ENCODE data around the gene C16orf92.
"Not testable (repeated sequence)": the region's sequence is repeated elsewhere in the genome, so short reads cannot be mapped to it uniquely, and the experiment has no call there.

C16orf92 gene

DNA sequence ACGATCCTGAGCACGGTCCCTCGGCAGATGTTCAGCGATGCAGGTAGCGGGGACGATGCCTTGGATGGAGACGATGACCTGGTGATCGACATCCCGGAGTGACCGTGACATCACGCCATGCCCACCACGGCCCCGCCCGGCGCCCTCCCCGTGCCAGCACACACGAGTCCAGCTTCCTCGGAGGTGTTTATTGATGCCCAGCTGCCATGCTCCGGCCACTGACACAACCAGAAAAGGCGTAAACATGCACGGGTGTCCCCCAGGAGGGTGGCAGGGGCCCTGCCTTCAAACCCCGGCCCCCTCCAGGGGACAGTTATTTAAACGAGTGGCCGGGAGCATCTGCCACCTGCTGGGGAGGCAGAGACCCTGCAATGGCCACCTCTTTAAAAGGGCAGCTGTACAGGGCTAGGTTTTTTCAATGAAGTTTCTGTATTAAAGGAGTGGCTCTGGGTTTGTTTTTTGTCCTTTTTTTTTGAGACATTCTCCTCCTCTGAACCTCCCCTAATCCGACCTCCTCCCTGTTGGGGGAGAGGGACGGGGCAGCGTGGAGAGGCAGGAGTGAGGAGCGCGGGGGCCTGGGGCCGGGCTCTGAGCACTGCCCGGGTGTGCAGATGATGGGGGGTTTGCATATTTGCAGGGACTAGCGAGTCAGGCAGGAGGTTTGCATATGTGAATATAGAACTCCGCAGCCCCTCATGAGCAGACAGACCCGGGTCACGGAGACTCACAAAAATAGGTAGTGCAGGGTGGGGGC lies 17.5 kb upstream of the C16orf92 start:
- DNase-seq = no peak

DNA sequence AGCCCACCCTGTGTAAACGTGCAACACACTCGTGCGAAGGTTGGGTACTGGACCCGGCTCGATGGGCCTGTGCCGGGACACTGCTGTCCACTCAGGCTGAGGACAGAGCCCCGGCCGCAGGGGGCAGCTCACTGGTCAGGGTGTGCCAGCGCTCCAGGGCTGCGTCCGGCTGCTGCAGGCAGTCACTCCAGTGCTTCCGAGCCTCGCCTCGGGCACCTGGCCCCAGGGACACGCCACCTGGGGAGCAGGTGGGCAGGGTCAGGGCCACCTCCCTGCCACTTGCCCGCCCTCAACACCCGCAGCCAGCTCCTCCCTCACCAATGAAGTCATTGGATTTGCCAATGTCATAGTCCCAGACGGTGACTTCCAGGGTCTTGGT lies 16.9 kb upstream of the C16orf92 start:
- DNase-seq = no peak

- no peak for DNase-seq
Observed at GRCh38 chr16:30006659-30007377, 16.2 kb upstream of the C16orf92 start.

DNA sequence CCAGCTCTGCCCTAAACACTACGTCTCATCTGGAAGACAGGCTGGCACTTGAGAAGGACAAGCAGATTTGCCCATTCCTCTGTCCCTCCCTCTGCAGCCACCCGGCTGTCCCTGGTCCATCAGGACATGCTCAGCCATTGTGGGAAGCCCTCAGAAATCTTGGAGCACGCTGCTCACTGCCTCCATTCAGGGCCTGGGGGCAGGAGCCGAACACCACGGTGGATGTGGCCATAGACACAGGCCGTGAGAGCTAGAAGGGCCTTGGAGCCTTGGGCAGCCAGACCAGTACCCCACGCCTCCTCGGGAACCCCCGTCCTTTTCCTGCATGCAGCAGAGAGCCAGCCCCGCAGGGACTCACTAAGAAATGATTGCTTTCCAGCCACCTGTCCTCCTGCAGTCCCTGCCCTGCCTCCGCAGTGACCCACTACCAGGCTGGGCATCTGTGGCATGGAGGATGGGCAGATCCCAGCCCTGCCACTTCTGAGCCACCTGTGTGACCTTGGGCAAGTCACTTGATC lies 15.6 kb upstream of the C16orf92 start:
- no peak for DNase-seq

- DNase-seq = no peak
Observed at GRCh38 chr16:30009085-30009862, 13.7 kb upstream of the C16orf92 start.

- DNase-seq = no peak
Observed at GRCh38 chr16:30009990-30010843, 12.8 kb upstream of the C16orf92 start.

DNA sequence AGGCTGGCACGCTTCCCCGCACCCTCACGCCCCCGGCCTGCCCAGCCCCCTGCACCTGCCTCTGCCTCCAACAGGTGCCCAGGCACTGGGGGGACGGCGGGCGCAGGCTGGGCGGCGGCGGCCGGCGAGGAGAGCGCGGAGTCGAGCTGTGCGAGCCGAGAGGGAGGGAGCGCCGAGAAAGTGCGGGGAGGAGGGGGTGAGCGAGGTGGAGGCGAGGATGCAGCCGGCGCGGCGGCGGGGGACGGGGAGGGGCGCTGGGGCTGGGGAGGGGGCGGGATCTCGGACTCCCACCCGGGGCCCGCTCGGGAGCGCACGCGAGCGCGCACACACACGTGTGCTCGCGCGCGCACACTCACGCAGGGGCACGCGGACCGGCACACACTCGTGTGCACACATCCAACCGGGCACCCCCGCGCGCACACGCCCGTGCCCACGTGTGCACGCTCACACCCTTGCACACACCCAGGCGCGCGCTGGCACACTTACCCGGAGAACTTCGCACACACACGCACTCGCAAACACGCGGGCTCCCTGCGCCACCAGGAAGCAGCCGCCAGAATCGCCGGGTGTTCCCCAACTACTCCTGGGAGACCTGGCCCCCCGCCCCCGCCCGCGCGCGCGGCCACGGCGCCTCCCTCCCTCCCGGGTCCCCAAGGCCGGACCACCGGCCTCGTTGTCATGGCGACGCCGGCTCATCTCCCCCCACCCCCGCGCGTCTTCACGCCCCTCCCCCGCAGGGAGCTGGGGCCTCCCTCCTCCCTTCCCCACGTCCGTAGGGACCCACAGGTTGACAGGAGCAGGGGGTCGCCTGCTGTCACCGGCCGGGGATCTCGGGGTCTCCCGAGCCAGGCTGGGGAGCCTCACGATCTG lies 11.9 kb upstream of the C16orf92 start, which contains the start of gene DOC2A:
DOC2A (minus strand) TSS at position 184 of the 870 bp plus-strand sequence. CDS start 805 bp downstream, outside the sequence.
- no peak for DNase-seq

DNA sequence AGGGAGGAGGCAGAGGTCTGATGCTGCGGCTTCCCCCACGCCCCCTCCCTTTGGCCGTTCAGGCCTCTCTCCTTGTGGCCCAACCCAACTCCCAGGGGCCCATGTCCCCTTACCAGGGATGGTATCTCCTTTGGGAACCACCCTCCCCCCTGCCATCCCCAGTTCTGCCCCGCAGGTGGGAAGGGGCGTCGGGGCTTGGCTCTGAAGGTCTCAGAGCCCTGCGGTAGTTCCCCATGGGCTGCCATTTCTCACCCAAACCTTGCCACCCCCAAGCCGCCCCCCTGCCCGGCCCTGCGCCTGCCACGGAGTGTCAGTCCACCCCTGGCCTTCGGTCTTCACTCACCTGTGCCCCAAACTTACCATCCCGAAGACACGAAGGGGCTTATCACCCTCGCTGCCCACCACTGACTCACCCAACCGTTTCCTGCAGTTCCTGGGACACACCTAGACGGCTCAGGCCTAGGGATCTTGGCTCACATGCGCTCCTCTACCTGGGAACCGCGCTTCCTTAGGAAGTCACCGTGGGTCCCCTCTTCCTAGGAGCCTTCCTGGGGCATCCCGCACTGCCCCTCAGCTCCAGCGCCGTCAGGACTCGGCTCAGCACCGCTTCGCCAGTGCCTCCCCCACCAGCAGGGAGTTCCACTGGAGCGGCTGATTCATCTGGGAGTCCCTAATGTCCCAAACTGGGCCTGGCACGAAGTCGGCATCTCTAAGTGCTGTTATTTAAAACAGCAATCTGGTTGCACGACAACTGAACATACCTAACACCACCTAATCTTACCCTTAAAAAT lies 11.1 kb upstream of the C16orf92 start:
- no peak for DNase-seq

DNA sequence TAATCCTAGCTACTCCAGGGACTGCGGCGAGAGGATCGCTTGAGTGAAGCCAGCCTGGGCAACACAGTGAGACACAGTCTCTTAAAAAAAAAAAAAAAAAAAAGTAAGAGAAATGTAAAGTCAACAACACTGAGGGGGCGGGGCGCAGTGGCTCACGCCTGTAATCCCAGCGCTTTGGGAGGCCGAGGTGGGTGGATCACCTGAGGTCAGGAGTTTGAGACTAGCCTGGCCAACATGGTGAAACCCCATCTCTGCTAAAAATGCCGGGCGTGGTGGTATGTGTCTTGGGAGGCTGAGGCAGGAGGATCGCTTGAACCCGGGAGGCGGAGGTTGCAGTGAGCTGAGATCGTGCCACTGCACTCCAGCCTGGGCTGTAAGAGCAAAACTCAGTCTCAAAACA lies 10.4 kb upstream of the C16orf92 start:
- not testable (repeated sequence) for DNase-seq

GRCh38 chr16:30015450-30015849 lies 7.5 kb upstream of the C16orf92 start:
- not testable (repeated sequence) for DNase-seq

- DNase-seq = no peak
Observed at GRCh38 chr16:30016555-30017276, 6.3 kb upstream of the C16orf92 start.

GRCh38 chr16:30017277-30017656 lies 5.7 kb upstream of the C16orf92 start:
- DNase-seq = no peak

GRCh38 chr16:30017937-30018336 lies 5.1 kb upstream of the C16orf92 start:
- not testable (repeated sequence) for DNase-seq

DNA sequence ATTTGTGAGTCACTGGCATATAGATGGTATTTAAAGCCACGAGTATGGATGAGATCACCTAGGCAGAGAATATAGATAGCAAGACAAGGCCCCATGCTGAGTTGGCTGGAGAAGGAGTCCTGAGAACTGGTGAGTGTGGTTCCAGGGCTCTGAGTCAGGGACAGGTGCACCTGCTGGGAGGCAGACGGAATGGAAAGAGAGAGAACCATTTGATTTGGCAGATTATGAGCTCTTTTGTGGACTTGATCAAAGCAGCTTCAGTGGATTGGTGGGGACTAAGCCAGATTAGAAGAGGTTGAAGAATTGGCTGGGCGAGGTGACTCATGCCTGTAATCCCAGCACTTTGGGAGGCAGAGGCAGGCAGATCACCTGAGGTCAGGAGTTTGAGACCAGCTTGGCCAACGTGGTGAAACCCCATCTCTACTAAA lies 4.3 kb upstream of the C16orf92 start:
- DNase-seq = no peak

GRCh38 chr16:30023586-30023985 lies 588 bp downstream of the C16orf92 start:
- DNase-seq = no peak

DNA sequence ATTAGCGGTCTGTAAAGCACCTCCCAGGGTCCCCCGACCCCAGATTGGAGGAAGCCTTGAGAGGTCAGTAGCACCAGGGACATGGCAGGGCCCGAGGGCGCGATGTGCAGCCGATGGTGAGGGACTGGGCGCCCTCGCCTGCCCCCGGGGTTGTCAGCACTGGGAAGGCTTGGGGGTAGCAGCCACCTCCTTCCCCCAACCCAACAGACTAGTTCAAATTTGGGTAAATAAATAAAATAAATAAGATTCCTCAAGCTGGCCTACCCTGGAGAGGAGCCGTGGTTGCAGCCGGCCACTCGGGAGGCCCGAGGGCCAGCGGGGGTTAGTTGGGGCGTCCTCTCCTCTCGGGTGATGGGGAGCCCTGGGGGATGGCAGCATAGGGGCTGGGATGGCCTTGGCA lies 1.5 kb downstream of the C16orf92 start:
- no peak for DNase-seq

- no peak for DNase-seq
Observed at GRCh38 chr16:30025156-30025555, 2.2 kb downstream of the C16orf92 start.

DNA sequence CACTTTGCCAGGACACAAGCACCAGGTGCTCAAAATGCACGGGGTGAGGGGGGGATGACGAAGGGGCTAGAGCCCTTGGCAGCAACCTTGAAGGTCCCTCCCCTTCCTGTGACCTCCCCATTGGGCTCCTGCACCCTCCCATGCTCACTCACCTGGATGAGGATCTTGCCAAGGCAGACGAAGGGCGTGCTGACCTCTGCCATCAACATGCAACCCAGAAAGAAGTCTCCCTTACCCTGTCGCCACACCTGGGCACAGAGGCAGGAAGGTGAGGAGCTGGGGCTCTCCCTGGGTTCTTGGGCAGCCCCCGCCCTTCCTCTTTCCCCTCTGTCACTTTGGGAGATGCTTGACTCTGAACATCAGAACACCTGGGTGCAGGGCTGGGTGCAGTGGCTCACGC lies 2.6 kb downstream of the C16orf92 start:
- DNase-seq = no peak

DNA sequence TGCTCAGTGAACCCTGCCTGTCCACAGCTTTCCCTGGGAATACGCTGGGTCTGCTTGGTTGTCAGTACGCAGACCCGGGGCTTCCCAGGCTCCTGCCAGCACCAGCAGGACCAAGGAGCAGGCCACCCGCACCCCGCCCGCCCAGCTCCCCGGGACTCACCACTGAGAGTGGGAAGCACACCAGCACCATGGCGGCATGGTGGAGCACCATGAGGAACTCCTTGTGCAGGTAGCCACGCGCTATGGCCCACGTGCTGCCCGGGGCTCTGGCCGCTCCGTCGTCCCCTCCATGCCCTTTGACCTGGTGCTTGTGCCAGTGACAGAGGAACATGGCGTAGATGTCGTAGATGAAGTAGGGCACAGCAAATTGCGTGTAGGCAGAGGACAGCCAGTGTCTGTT lies 3.5 kb downstream of the C16orf92 start:
- DNase-seq = no peak

Data from NCI-H1694 treated with DMSO at 0.1 percent for 48 hours (cell line).